Calu3 (cell line): ENCODE results near the gene EIF4G1. TPM values are rescaled to one million over a fixed set of nuclear protein-coding genes. Genes with fewer than 3 reads are reported as not detected.

Experiments
- BruUV-seq: library from RNA; stranded (reverse); fragments of 400-500 nt; replicated peaks from 2 replicates; lab custom pipeline; 2021; lab: Mats Ljungman, UMichigan
- CTCF ChIA-PET: fragments of 300-600 bp; sonication (Branson Sonifier 250); formaldehyde crosslinking; loops from one replicate; lab custom pipeline; 2022; ENCODE audit warnings: antibody characterized with exemption; lab: Charles Lee
- DNase-seq: peaks from one replicate; pipeline ENCODE4 v3.0.0; 2022
- H3K27ac Mint-ChIP-seq: one replicate; pipeline ENCODE4 v1.8.0; 2022; ENCODE audit warnings: mixed read lengths; ENCODE audit not compliant: unreplicated experiment
- H3K27me3 Mint-ChIP-seq: one replicate; pipeline ENCODE4 v1.8.0; 2022; ENCODE audit warnings: mixed read lengths; ENCODE audit not compliant: unreplicated experiment
- H3K36me3 Mint-ChIP-seq: one replicate; pipeline ENCODE4 v1.8.0; 2022; ENCODE audit warnings: mild to moderate bottlenecking, moderate library complexity, mixed read lengths; ENCODE audit not compliant: insufficient read depth, unreplicated experiment
- H3K4me1 Mint-ChIP-seq: one replicate; pipeline ENCODE4 v1.8.0; 2022; ENCODE audit warnings: mild to moderate bottlenecking, low read depth, mixed read lengths; ENCODE audit not compliant: unreplicated experiment
- H3K4me3 Mint-ChIP-seq: one replicate; pipeline ENCODE4 v1.8.0; 2022; ENCODE audit warnings: mild to moderate bottlenecking, low read depth, moderate library complexity, mixed read lengths; ENCODE audit not compliant: unreplicated experiment
- H3K9me3 Mint-ChIP-seq: one replicate; pipeline ENCODE4 v1.8.0; 2022; ENCODE audit warnings: low read depth, mixed read lengths; ENCODE audit not compliant: unreplicated experiment
- intact Hi-C: fragments of 100-400 bp; cut with micrococcal nuclease; formaldehyde crosslinking; loops from one replicate; pipeline ENCODE4 v1.10.0; 2022; ENCODE audit not compliant: unreplicated experiment
- total RNA-seq: library from RNA; stranded (reverse); gene quantifications from 2 replicates; pipeline ENCODE4 v1.2.3, GENCODE V29; 2022
- TF ChIP-seq, protein P1 (sequence below): fragments of 200-600 bp; IDR thresholded peaks from one replicate; pipeline ENCODE4 v1.8.0; 2022; ENCODE audit warnings: antibody characterized with exemption; ENCODE audit not compliant: unreplicated experiment

The EIF4G1 gene
- total RNA-seq, 1 experiment from 2014 or later, result 673 TPM

DNA sequence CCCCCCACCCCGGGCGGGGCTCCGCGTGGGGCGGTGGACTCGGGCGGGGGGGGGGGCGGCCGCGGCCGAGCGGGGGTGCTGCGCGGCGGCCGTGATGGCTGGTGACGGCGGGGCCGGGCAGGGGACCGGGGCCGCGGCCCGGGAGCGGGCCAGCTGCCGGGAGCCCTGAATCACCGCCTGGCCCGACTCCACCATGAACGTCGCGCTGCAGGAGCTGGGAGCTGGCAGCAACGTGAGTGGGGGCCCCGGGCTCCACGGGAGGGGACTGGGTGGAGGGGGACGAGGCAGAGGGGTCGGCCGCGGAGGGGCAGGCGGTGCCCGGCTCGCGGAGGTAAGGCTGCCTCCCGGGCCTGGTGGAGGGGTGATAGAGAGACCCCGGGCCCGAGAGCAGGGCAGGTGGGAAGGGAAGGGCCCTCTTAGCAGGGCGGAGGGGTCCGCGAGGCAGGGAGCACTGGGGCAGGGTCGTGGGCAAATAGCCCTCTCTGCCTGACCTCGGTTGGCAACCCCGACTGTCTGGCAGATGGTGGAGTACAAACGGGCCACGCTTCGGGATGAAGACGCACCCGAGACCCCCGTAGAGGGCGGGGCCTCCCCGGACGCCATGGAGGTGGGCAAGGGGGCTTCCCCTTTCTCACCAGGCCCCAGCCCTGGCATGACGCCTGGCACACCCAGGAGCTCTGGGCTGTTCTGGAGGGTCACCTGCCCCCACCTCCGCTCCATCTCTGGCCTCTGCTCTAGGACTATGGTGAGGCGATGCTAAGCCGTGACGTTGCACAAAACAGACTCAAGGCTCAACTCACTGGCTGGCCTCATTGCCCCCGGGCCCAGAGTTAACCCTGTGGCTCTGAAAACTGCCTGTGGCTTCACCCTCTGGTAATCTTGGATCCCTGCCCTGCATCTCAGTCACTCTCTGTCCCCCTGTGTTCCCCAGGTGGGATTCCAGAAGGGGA lies 38.2 kb upstream of the EIF4G1 start, which contains the start of gene ECE2:
TSS of gene ECE2 (plus strand) at position 62 of the 950 bp plus-strand sequence. CDS start at position 194, 132 bp downstream.
- no TSS peak for BruUV-seq
- DNase-seq, result no peak
- CTCF ChIA-PET, result interaction anchor here (0.7 kb wide), 1 partner anchor 807 kb away, joined by 3 read pairs; no protein-coding TSS in a partner anchor
- no peaks in the 10 kb centered on the region for H3K9me3 Mint-ChIP-seq
- peaks cover 80% of the 10 kb centered on the region for H3K27me3 Mint-ChIP-seq
- H3K36me3 Mint-ChIP-seq, result no peaks in the 10 kb centered on the region
- TF ChIP-seq, protein P1, sequence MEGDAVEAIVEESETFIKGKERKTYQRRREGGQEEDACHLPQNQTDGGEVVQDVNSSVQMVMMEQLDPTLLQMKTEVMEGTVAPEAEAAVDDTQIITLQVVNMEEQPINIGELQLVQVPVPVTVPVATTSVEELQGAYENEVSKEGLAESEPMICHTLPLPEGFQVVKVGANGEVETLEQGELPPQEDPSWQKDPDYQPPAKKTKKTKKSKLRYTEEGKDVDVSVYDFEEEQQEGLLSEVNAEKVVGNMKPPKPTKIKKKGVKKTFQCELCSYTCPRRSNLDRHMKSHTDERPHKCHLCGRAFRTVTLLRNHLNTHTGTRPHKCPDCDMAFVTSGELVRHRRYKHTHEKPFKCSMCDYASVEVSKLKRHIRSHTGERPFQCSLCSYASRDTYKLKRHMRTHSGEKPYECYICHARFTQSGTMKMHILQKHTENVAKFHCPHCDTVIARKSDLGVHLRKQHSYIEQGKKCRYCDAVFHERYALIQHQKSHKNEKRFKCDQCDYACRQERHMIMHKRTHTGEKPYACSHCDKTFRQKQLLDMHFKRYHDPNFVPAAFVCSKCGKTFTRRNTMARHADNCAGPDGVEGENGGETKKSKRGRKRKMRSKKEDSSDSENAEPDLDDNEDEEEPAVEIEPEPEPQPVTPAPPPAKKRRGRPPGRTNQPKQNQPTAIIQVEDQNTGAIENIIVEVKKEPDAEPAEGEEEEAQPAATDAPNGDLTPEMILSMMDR, result no peak
- no peak within 1 kb of the TSS for H3K4me3 Mint-ChIP-seq
- intact Hi-C loops, result no loop called here
- H3K27ac Mint-ChIP-seq, result no peak within 1 kb of the TSS
- no peaks in the 10 kb centered on the region for H3K4me1 Mint-ChIP-seq

DNA sequence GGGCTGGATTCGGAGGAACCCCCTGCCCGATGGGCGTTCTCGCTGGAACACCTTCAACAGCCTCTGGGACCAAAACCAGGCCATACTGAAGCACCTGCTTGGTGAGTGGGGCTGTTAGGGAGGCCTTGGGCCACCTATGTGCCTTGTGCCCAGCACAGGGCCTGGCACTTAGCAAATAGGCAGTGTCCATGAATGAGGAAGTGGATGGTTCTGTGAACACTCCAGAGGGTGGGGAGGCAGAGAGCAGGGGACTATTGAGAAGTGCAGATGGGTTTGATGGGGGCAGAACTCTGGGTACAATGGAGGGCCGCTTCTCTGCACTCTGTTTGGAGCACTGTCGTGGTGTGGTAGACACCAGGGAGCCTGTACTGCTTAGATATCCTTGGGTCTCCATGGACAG lies 37.0 kb upstream of the EIF4G1 start:
- H3K27me3 Mint-ChIP-seq, result peaks cover 85% of the 10 kb centered on the region
- TF ChIP-seq, protein P1, result no peak
- CTCF ChIA-PET, result no interaction called here

DNA sequence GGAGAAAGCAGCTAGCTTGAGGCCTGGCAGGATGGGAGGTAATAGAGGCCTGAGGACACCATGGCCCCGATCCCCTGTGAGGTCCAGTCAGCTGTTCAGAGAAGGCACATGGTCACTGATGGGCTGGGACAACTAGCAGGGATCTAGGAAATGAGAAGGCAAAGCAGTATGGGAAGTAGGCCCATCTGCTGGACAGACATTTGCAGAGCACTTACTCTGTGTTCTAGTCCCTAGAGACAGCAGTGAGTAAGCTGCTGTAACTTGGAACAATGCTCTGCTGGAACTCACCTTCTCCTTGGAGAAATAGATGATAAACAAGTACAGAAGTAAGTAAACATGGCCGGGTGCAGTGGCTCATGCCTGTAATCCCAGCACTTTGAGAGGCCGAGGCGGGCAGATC lies 31.5 kb upstream of the EIF4G1 start:
- CTCF ChIA-PET, result interaction anchor here (0.5 to 1.0 kb wide), 3 partner anchors 41 to 154 kb away, joined by 3 to 4 read pairs (median 3); no protein-coding TSS in a partner anchor
- no peaks in the 10 kb centered on the region for H3K9me3 Mint-ChIP-seq
- no peak overlapping the region for H3K27ac Mint-ChIP-seq
- intact Hi-C loops, result no loop called here
- DNase-seq, result no peak
- no peaks in the 10 kb centered on the region for H3K36me3 Mint-ChIP-seq
- H3K4me3 Mint-ChIP-seq, result no peak overlapping the region
- no TSS peak for BruUV-seq
- peaks cover 96% of the 10 kb centered on the region for H3K27me3 Mint-ChIP-seq
- H3K4me1 Mint-ChIP-seq, result no peaks in the 10 kb centered on the region
- TF ChIP-seq, protein P1, result no peak

More for the DNA sequence above, 37.0 kb upstream of the EIF4G1 start:
- intact Hi-C loops, result no loop called here
- H3K27ac Mint-ChIP-seq, result no peak overlapping the region
- no peaks in the 10 kb centered on the region for H3K4me1 Mint-ChIP-seq
- no peak for DNase-seq
- no TSS peak for BruUV-seq
- no peaks in the 10 kb centered on the region for H3K36me3 Mint-ChIP-seq
- H3K9me3 Mint-ChIP-seq, result no peaks in the 10 kb centered on the region
- H3K4me3 Mint-ChIP-seq, result no peak overlapping the region

DNA sequence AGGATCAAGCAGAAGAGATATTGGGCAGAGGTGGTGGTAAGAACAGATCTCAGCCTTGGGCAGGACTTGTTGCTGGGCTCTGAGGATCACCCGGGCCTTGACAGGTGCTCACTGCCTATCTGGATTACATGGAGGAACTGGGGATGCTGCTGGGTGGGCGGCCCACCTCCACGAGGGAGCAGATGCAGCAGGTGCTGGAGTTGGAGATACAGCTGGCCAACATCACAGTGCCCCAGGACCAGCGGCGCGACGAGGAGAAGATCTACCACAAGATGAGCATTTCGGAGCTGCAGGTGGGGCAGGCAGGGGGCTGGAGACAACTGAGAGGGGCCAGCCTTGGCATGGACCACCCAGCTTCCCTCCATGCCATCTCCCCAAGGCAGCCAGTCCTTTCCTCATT lies 30.7 kb upstream of the EIF4G1 start:
- Mint-ChIP-seq H3K27me3 (peaks cover 89% of the 10 kb centered on the region), H3K4me1 (no peaks in the 10 kb centered on the region), H3K36me3 (no peaks in the 10 kb centered on the region), H3K9me3 (no peaks in the 10 kb centered on the region), H3K4me3 (no peak overlapping the region), H3K27ac (no peak overlapping the region)
- no peak for DNase-seq
- BruUV-seq, result no TSS peak
- intact Hi-C loops, result no loop called here
- CTCF ChIA-PET, result interaction anchor here (0.5 to 0.8 kb wide), 3 partner anchors 36 to 518 kb away, joined by 3 to 4 read pairs (median 4); no protein-coding TSS in a partner anchor
- TF ChIP-seq, protein P1, result no peak
